Vagina (tissue), 2 donors: ENCODE data around the gene NPIPB2.
A peak's percentile ranks its signal among the peaks of the same experiment; 100 is the strongest.

Experiments used
- POLR2A ChIP-seq, 2 donors: fragments of 450-650 bp; IDR thresholded peaks; one replicate each; pipeline ENCODE4 v1.6.1; 2017; ENCODE audit warnings: antibody characterized with exemption in 2 of 2, mild to moderate bottlenecking in 2 of 2, moderate library complexity in 2 of 2
- POLR2AphosphoS5 ChIP-seq, 2 donors: sonication (generic); formaldehyde crosslinking; IDR thresholded peaks; one replicate each; pipeline ENCODE4 v1.9.0; 2017; ENCODE audit warnings: antibody characterized with exemption in 2 of 2, mild to moderate bottlenecking in 2 of 2, low read depth in 1 of 2; ENCODE audit not compliant: insufficient read depth in 1 of 2
- TF ChIP-seq, protein P1 (sequence below), 3 experiments: fragments of 450-650 bp in 2 of 3; fragments of 200-600 bp in 1 of 3; sonication (generic) in 1 of 3; IDR thresholded peaks; one replicate each; pipeline ENCODE4 v1.5.1; 2017 to 2019; ENCODE audit warnings: antibody characterized with exemption in 3 of 3, mild to moderate bottlenecking in 2 of 3, moderate library complexity in 2 of 3

- TF ChIP-seq, protein P1, sequence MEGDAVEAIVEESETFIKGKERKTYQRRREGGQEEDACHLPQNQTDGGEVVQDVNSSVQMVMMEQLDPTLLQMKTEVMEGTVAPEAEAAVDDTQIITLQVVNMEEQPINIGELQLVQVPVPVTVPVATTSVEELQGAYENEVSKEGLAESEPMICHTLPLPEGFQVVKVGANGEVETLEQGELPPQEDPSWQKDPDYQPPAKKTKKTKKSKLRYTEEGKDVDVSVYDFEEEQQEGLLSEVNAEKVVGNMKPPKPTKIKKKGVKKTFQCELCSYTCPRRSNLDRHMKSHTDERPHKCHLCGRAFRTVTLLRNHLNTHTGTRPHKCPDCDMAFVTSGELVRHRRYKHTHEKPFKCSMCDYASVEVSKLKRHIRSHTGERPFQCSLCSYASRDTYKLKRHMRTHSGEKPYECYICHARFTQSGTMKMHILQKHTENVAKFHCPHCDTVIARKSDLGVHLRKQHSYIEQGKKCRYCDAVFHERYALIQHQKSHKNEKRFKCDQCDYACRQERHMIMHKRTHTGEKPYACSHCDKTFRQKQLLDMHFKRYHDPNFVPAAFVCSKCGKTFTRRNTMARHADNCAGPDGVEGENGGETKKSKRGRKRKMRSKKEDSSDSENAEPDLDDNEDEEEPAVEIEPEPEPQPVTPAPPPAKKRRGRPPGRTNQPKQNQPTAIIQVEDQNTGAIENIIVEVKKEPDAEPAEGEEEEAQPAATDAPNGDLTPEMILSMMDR (IDR thresholded peaks at IDR 0.05), result peak in 1 of 3 experiments; percentile 3
- no peak for TF ChIP-seq POLR2A (IDR thresholded peaks at IDR 0.05)
- no peak for TF ChIP-seq POLR2AphosphoS5 (IDR thresholded peaks at IDR 0.05; ENCODE audit: insufficient read depth in 1 of 2, low read depth in 1 of 2)
These were observed 25.1 kb downstream of the NPIPB2 start for GRCh38 chr16:11916524-11917285.
